Thyroid gland (tissue), 4 donors: ENCODE measurements around the gene HOXB3.

ENCODE experiments used
- CTCF ChIP-seq, 6 experiments: fragments of 200-600 bp in 3 of 6; fragments of 450-650 bp in 3 of 6; sonication (generic) in 3 of 6; IDR thresholded peaks; one replicate each; pipeline ENCODE4 v1.5.1; 2016 to 2019; ENCODE audit warnings: antibody characterized with exemption in 6 of 6, mild to moderate bottlenecking in 2 of 6, inconsistent platforms in 1 of 6, moderate library complexity in 1 of 6
- POLR2A ChIP-seq, 2 donors: fragments of 450-650 bp; IDR thresholded peaks; one replicate each; pipeline ENCODE4 v1.6.1; 2017; ENCODE audit warnings: antibody characterized with exemption in 2 of 2, mild to moderate bottlenecking in 2 of 2, moderate library complexity in 1 of 2

- TF ChIP-seq CTCF (IDR thresholded peaks at IDR 0.05): no peak
- TF ChIP-seq POLR2A (IDR thresholded peaks at IDR 0.05): no peak
These were observed 14.1 kb upstream of the HOXB3 start for GRCh38 chr17:48603959-48604769.
